KG1 (cell line): Measurements from ENCODE around the gene RMRP.
"Not testable (repeated sequence)": the region's sequence is repeated elsewhere in the genome, so short reads cannot be mapped to it uniquely, and the experiment has no call there.

Source experiments
- DNase-seq: peaks from one replicate; lab custom pipeline; 2025; lab: John Stamatoyannopoulos, UW

The RMRP gene

GRCh38 chr9:35641478-35641877, 16.3 kb downstream of the RMRP start:
- not testable (repeated sequence) for DNase-seq

- not testable (repeated sequence) for DNase-seq
Observed at GRCh38 chr9:35640431-35640830, 17.4 kb downstream of the RMRP start.

- no peak for DNase-seq
Observed at GRCh38 chr9:35639631-35640030, 18.2 kb downstream of the RMRP start.

GRCh38 chr9:35639225-35639624, 18.6 kb downstream of the RMRP start:
- not testable (repeated sequence) for DNase-seq

- DNase-seq = not testable (repeated sequence)
Observed at GRCh38 chr9:35638751-35639150, 19.1 kb downstream of the RMRP start.

- DNase-seq = not testable (repeated sequence)
Observed at GRCh38 chr9:35637427-35637955, 20.3 kb downstream of the RMRP start.

- DNase-seq = not testable (repeated sequence)
Observed at GRCh38 chr9:35636877-35637246, 21.0 kb downstream of the RMRP start.

- no peak for DNase-seq
Observed at GRCh38 chr9:35636135-35636876, 21.5 kb downstream of the RMRP start.

GRCh38 chr9:35635730-35636129, 22.1 kb downstream of the RMRP start:
- no peak for DNase-seq

GRCh38 chr9:35629597-35629996, 28.2 kb downstream of the RMRP start:
- no peak for DNase-seq

- DNase-seq = no peak
Observed at GRCh38 chr9:35628389-35628991, 29.3 kb downstream of the RMRP start.

- no peak for DNase-seq
Observed at GRCh38 chr9:35627575-35627974, 30.2 kb downstream of the RMRP start.

GRCh38 chr9:35619800-35620158, 38.0 kb downstream of the RMRP start:
- no peak for DNase-seq

GRCh38 chr9:35618854-35619799, 38.7 kb downstream of the RMRP start:
- no peak for DNase-seq

- DNase-seq = no peak
Observed at GRCh38 chr9:35618325-35618727, 39.5 kb downstream of the RMRP start, which contains the start of gene CD72. TSS of gene CD72 (minus strand) at chr9:35618413. CDS start at chr9:35618303, 110 bp downstream.

GRCh38 chr9:35617548-35617947, 40.3 kb downstream of the RMRP start:
- DNase-seq = no peak

- no peak for DNase-seq
Observed at GRCh38 chr9:35616681-35617459, 40.9 kb downstream of the RMRP start.

- no peak for DNase-seq
Observed at GRCh38 chr9:35615981-35616680, 41.7 kb downstream of the RMRP start.

GRCh38 chr9:35612843-35613242, 45.0 kb downstream of the RMRP start:
- DNase-seq = no peak

GRCh38 chr9:35612066-35612465, 45.8 kb downstream of the RMRP start:
- not testable (repeated sequence) for DNase-seq
